GM18868 (cell line): Measurements from ENCODE around the gene ACSS3.

Source experiments
- ATAC-seq: cut with Tn5 transposase; IDR thresholded peaks from one replicate; pipeline ENCODE4 v1.9.1; 2021; ENCODE audit warnings: mild to moderate bottlenecking, moderate library complexity; ENCODE audit not compliant: unreplicated experiment

Gene ACSS3

GRCh38 chr12:81294325-81295190 lies 216.7 kb downstream of the ACSS3 start:
- ATAC-seq = peak; percentile 64

- ATAC-seq = no peak
Observed at GRCh38 chr12:81295251-81295650, 217.4 kb downstream of the ACSS3 start.

- ATAC-seq = no peak
Observed at GRCh38 chr12:81296556-81297305, 218.9 kb downstream of the ACSS3 start.

- no peak for ATAC-seq
Observed at GRCh38 chr12:81297601-81298000, 219.7 kb downstream of the ACSS3 start.

- ATAC-seq = no peak
Observed at GRCh38 chr12:81300454-81300853, 222.6 kb downstream of the ACSS3 start.

- no peak for ATAC-seq
Observed at GRCh38 chr12:81303935-81304334, 226.1 kb downstream of the ACSS3 start.
